Keratinocyte (primary cell): Measurements from ENCODE around the gene ELAVL3. TPM values are rescaled to one million over a fixed set of nuclear protein-coding genes. Genes with fewer than 3 reads are reported as not detected.
A peak's percentile ranks its signal among the peaks of the same experiment; 100 is the strongest.

Source experiments
- DNase-seq: peaks from one replicate; pipeline ENCODE4 v3.0.0-alpha.2; 2011; ENCODE audit warnings: low read depth, missing footprints, low spot score
- FAIRE-seq: peaks from 2 replicates; lab custom pipeline; 2011; peaks lifted over from hg19 to GRCh38; lab: Jason Lieb, UNC
- H2AFZ ChIP-seq: 2 replicates; pipeline ENCODE4 v1.6.0; 2012; ENCODE audit warnings: low read length, control low read depth, inconsistent platforms; ENCODE audit not compliant: control insufficient read depth
- H3K27ac ChIP-seq: 2 replicates; pipeline ENCODE4 v1.5.1; 2011; ENCODE audit warnings: low read length; ENCODE audit not compliant: control insufficient read depth, insufficient read depth
- H3K27me3 ChIP-seq: 3 replicates; pipeline ENCODE4 v1.6.0; 2011; ENCODE audit warnings: low read length; ENCODE audit not compliant: control insufficient read depth, insufficient read depth; ENCODE audit errors: extremely low read depth
- H3K36me3 ChIP-seq, 2 experiments: 2 replicates in 1 of 2; 3 replicates in 1 of 2; pipeline ENCODE4 v1.5.1; 2011; ENCODE audit warnings: low read length in 2 of 2, mild to moderate bottlenecking in 1 of 2; ENCODE audit not compliant: control insufficient read depth in 2 of 2, insufficient read depth in 2 of 2; ENCODE audit errors: extremely low read depth in 1 of 2
- H3K4me1 ChIP-seq: 3 replicates; pipeline ENCODE4 v1.5.1; 2011; ENCODE audit warnings: low read length; ENCODE audit not compliant: control insufficient read depth, insufficient read depth; ENCODE audit errors: extremely low read depth
- H3K4me2 ChIP-seq: 3 replicates; pipeline ENCODE4 v1.6.0; 2011; ENCODE audit warnings: low read depth, low read length; ENCODE audit not compliant: control insufficient read depth, insufficient read depth; ENCODE audit errors: extremely low read depth
- H3K4me3 ChIP-seq, 3 experiments: fragments of 200-600 bp in 1 of 3; sonication (generic) in 1 of 3; 2 replicates in 2 of 3; 3 replicates in 1 of 3; pipeline ENCODE4 v1.5.1; 2011 to 2016; ENCODE audit warnings: low read length in 3 of 3, mild to moderate bottlenecking in 3 of 3, control low read depth in 2 of 3, inconsistent platforms in 1 of 3, low read depth in 1 of 3, mixed read lengths in 1 of 3, mixed run types in 1 of 3, moderate library complexity in 1 of 3; ENCODE audit not compliant: control insufficient read depth in 2 of 3, insufficient read depth in 2 of 3; ENCODE audit errors: extremely low read depth in 1 of 3
- H3K79me2 ChIP-seq: 2 replicates; pipeline ENCODE4 v1.6.0; 2012; ENCODE audit warnings: low read length; ENCODE audit not compliant: control insufficient read depth, insufficient read depth
- H3K9ac ChIP-seq: 3 replicates; pipeline ENCODE4 v1.6.0; 2011; ENCODE audit warnings: low read length; ENCODE audit not compliant: control insufficient read depth, insufficient read depth; ENCODE audit errors: extremely low read depth
- H3K9me1 ChIP-seq: 3 replicates; pipeline ENCODE4 v1.6.0; 2011; ENCODE audit warnings: low read length; ENCODE audit not compliant: control insufficient read depth, insufficient read depth; ENCODE audit errors: extremely low read depth
- H3K9me3 ChIP-seq: 2 replicates; pipeline ENCODE4 v1.5.1; 2012; ENCODE audit warnings: low read depth, low read length; ENCODE audit not compliant: control insufficient read depth
- H4K20me1 ChIP-seq: 3 replicates; pipeline ENCODE4 v1.6.0; 2011; ENCODE audit warnings: low read length; ENCODE audit not compliant: control insufficient read depth, insufficient read depth; ENCODE audit errors: extremely low read depth
- CTCF ChIP-seq, 3 experiments: IDR thresholded peaks in 1 of 3; conservative IDR thresholded peaks in 1 of 3; optimal IDR thresholded peaks in 1 of 3; 2 replicates in 2 of 3; 3 replicates in 1 of 3; pipeline versions ENCODE3 to v1.5.1; 2011; ENCODE audit warnings: low read length in 3 of 3, mild to moderate bottlenecking in 3 of 3, moderate library complexity in 2 of 3, control low read depth in 1 of 3, inconsistent platforms in 1 of 3; ENCODE audit not compliant: insufficient read depth in 2 of 3; ENCODE audit errors: extremely low read depth in 1 of 3
- EZH2 ChIP-seq: IDR thresholded peaks from one replicate; pipeline ENCODE4 v1.6.1; 2012; ENCODE audit warnings: inconsistent platforms, mild to moderate bottlenecking, low read length, moderate library complexity
- dilution Hi-C: fragments of 300-500 bp; cut with MboI; formaldehyde crosslinking; loops from one replicate; pipeline ENCODE4 v1.7.0; 2020; ENCODE audit warnings: low sequenced_read_pairs; ENCODE audit not compliant: extremely low pct_ligation_motif_present
- polyA plus RNA-seq, 5 experiments: library from polyadenylated mRNA; depleted of rRNA in 3 of 5; stranded (reverse) in 3 of 5; stranded (forward) in 1 of 5; unstranded in 1 of 5; fragments of >200 nt; gene quantifications; 1 replicate in 1 of 5; 2 replicates in 3 of 5; 3 replicates in 1 of 5; pipeline versions ENCODE4 v1.2.1 to v1.2.3, GENCODE V29; 2011 to 2012; ENCODE audit warnings: missing spikeins in 2 of 5, low read depth in 1 of 5, low replicate concordance in 1 of 5

Gene ELAVL3
- polyA plus RNA-seq, 1 donor (not counting 4 experiments of a cell fraction or from before 2014, with no cell fraction given): not detected

DNA sequence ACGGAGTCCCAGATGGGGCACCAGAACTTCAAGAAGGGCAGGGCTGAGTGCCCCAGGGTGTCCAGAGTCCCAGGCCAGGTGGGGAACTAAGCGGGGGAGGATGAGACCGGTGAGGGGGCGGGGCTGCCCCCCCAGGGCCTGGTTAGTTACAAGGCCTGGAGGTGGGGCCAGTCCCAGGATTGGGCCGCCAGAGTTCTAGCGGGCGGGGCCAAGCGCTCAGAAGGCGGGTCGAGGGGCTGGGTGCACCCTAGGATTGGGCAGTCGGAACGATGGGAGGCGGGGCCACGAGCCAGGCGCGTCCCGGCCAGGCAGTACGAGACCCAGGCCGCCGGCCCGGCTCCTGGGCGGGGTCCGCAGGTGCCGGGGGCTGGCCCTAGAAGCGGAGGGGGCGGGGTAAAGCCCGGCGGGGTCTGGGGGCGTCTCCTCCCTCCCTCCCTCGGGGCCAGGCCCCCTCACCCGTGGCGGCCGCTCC, 24.2 kb upstream of the ELAVL3 start:
- Histone ChIP-seq H4K20me1 (no peaks in the 10 kb centered on the region), H3K9ac (peak overlapping the region; percentile 86), H3K27ac (peak overlapping the region; percentile 78), H2AFZ (peak overlapping the region; percentile 73), H3K36me3 (peaks cover 0 to 1% of the 10 kb centered on the region in 2 experiments), H3K9me1 (no peaks in the 10 kb centered on the region), H3K4me3 (peak overlapping the region; percentile 69 to 81 (median 73)), H3K27me3 (no peaks in the 10 kb centered on the region), H3K4me1 (peaks cover 9% of the 10 kb centered on the region), H3K4me2 (peak overlapping the region; percentile 73), H3K79me2 (no peaks in the 10 kb centered on the region), H3K9me3 (no peaks in the 10 kb centered on the region)
- peak; percentile 66 for DNase-seq
- TF ChIP-seq EZH2: no peak
- no peak for TF ChIP-seq CTCF (optimal IDR thresholded peaks at IDR 0.05 in 1 of 3, IDR thresholded peaks at IDR 0.05 in 1 of 3, conservative IDR thresholded peaks at IDR 0.05 in 1 of 3; ENCODE audit: extremely low read depth in 1 of 3, insufficient read depth in 2 of 3, low read length in 3 of 3)
- no peak for FAIRE-seq
- dilution Hi-C loops: no loop called here

DNA sequence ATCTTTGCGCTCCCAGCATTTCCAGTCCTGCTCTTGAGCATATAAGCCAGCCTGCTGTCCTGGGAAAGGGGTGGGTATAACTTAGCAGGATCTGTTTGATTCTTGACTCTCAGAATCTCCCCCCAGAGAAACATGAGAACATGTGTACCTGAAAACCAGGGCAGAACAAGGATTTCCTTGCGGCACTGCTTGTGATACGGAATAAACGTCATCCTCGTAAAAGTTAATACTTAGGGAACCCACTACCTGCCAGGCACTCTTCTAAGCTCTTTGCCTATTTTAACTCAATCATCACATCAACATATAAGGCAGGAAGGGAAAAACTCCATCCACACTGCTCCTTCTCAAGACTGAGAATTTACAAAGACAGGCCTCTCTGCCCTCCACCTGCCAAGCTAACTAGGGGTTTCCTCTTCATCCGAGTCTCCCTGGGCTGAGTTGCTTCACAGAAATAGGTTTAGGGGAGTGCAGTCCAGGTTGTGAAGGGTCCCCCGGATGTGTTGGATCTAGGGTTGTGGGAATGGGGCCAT, 23.7 kb upstream of the ELAVL3 start:
- H4K20me1 ChIP-seq: no peaks in the 10 kb centered on the region
- H3K4me3 ChIP-seq: peak overlapping the region; percentile 69 to 81 (median 73)
- FAIRE-seq (no peak), DNase-seq (no peak)
- TF ChIP-seq CTCF (optimal IDR thresholded peaks at IDR 0.05 in 1 of 3, IDR thresholded peaks at IDR 0.05 in 1 of 3, conservative IDR thresholded peaks at IDR 0.05 in 1 of 3; ENCODE audit: extremely low read depth in 1 of 3, insufficient read depth in 2 of 3, low read length in 3 of 3) (no peak), EZH2 (no peak)
- no peaks in the 10 kb centered on the region for H3K9me1 ChIP-seq
- H3K27ac ChIP-seq: no peak overlapping the region
- peak overlapping the region; percentile 73 for H3K4me2 ChIP-seq
- peaks cover 9% of the 10 kb centered on the region for H3K4me1 ChIP-seq
- no peaks in the 10 kb centered on the region for H3K9me3 ChIP-seq
- H3K79me2 ChIP-seq: no peaks in the 10 kb centered on the region
- dilution Hi-C loops: no loop called here
- H3K9ac ChIP-seq: peak overlapping the region; percentile 86
- peaks cover 0 to 1% of the 10 kb centered on the region in 2 experiments for H3K36me3 ChIP-seq
- peak overlapping the region; percentile 2 for H2AFZ ChIP-seq
- H3K27me3 ChIP-seq: no peaks in the 10 kb centered on the region
